ENCODE measurements around the gene KARS1.

- no peak for TF ChIP-seq RFX5 (IDR thresholded peaks at IDR 0.05; ENCODE audit: low read depth, low read length)
- no peak for TF ChIP-seq CTCF (conservative IDR thresholded peaks at IDR 0.05; ENCODE audit: low read depth, low read length)
- no peak for TF ChIP-seq RAD21 (IDR thresholded peaks at IDR 0.05; ENCODE audit: low read length)
- TF ChIP-seq MAFK (IDR thresholded peaks at IDR 0.05; ENCODE audit: low read depth, low read length) = no peak
- TF ChIP-seq MAZ (IDR thresholded peaks at IDR 0.05; ENCODE audit: borderline replicate concordance, low read depth, low read length) = no peak
- TF ChIP-seq RCOR1 (IDR thresholded peaks at IDR 0.05; ENCODE audit: insufficient replicate concordance, low read length) = no peak
- TF ChIP-seq, protein P1, sequence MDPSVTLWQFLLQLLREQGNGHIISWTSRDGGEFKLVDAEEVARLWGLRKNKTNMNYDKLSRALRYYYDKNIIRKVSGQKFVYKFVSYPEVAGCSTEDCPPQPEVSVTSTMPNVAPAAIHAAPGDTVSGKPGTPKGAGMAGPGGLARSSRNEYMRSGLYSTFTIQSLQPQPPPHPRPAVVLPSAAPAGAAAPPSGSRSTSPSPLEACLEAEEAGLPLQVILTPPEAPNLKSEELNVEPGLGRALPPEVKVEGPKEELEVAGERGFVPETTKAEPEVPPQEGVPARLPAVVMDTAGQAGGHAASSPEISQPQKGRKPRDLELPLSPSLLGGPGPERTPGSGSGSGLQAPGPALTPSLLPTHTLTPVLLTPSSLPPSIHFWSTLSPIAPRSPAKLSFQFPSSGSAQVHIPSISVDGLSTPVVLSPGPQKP (IDR thresholded peaks at IDR 0.05; ENCODE audit: borderline replicate concordance, low read depth, low read length) = no peak
- TF ChIP-seq POLR2A (IDR thresholded peaks at IDR 0.05; ENCODE audit: low read depth, low read length) = no peak
- no peak for TF ChIP-seq BHLHE40 (IDR thresholded peaks at IDR 0.05; ENCODE audit: low read depth, low read length)
- TF ChIP-seq SMC3 (IDR thresholded peaks at IDR 0.05; ENCODE audit: low read depth, low read length) = no peak
- TF ChIP-seq MXI1 (IDR thresholded peaks at IDR 0.05; ENCODE audit: borderline replicate concordance, low read depth, low read length) = no peak
- no peak for TF ChIP-seq CEBPB (IDR thresholded peaks at IDR 0.05; ENCODE audit: low read depth, low read length)
- no peak for TF ChIP-seq NFE2L2 (IDR thresholded peaks at IDR 0.05; ENCODE audit: low read depth, low read length)
- TF ChIP-seq FOS (IDR thresholded peaks at IDR 0.05; ENCODE audit: low read depth, low read length) = no peak
Measured at GRCh38 chr16:75578725-75579124, 68.7 kb downstream of the KARS1 start.
